DND-41 (cell line): ENCODE results near the gene SPATA4.

Source experiments
- ATAC-seq: fragments of 200-7000 bp; cut with Tn5 transposase; 3 replicates; pipeline ENCODE4 v1.9.1; 2021; ENCODE audit warnings: low read depth; ENCODE audit not compliant: insufficient read depth
- DNase-seq: peaks from one replicate; pipeline ENCODE4 v3.0.0-alpha.2; 2020
- H2AFZ ChIP-seq: 2 replicates; pipeline ENCODE4 v1.6.0; 2012; ENCODE audit warnings: low read depth, low read length
- H3K27ac ChIP-seq: 2 replicates; pipeline ENCODE4 v1.5.1; 2012; ENCODE audit warnings: low read length, inconsistent platforms
- H3K27me3 ChIP-seq: fragments of 200-600 bp; sonication (generic); 2 replicates; pipeline ENCODE4 v1.6.0; 2012; ENCODE audit warnings: low read length, mild to moderate bottlenecking, inconsistent platforms; ENCODE audit not compliant: insufficient read depth, poor library complexity
- H3K36me3 ChIP-seq: 2 replicates; pipeline ENCODE4 v1.5.1; 2012; ENCODE audit warnings: low read length, inconsistent platforms; ENCODE audit not compliant: insufficient read depth
- H3K4me1 ChIP-seq: 2 replicates; pipeline ENCODE4 v1.5.1; 2012; ENCODE audit warnings: mild to moderate bottlenecking, low read length; ENCODE audit not compliant: insufficient read depth
- H3K4me2 ChIP-seq: 2 replicates; pipeline ENCODE4 v1.6.0; 2012; ENCODE audit warnings: mild to moderate bottlenecking, moderate library complexity, low read length, inconsistent platforms; ENCODE audit not compliant: insufficient read depth
- H3K4me3 ChIP-seq, 2 experiments: fragments of 200-600 bp in 1 of 2; shearing (Covaris generic) in 1 of 2; 2 replicates each; pipeline ENCODE4 v1.5.1; 2012 to 2016; ENCODE audit warnings: inconsistent platforms in 2 of 2, low read length in 2 of 2, mild to moderate bottlenecking in 2 of 2, low read depth in 1 of 2, moderate library complexity in 1 of 2
- H3K79me2 ChIP-seq: 2 replicates; pipeline ENCODE4 v1.6.0; 2012; ENCODE audit warnings: low read length, inconsistent platforms; ENCODE audit not compliant: insufficient read depth
- H3K9ac ChIP-seq: 2 replicates; pipeline ENCODE4 v1.6.0; 2012; ENCODE audit warnings: low read depth, mild to moderate bottlenecking, inconsistent platforms, low read length, moderate library complexity
- H3K9me3 ChIP-seq: 2 replicates; pipeline ENCODE4 v1.5.1; 2012; ENCODE audit warnings: low read length, moderate library complexity, mild to moderate bottlenecking, inconsistent platforms; ENCODE audit not compliant: insufficient read depth, severe bottlenecking
- H4K20me1 ChIP-seq: 2 replicates; pipeline ENCODE4 v1.6.0; 2012; ENCODE audit warnings: low read length; ENCODE audit not compliant: insufficient read depth
- EZH2 ChIP-seq: IDR thresholded peaks from 3 replicates; pipeline ENCODE4 v1.6.1; 2012; ENCODE audit warnings: borderline replicate concordance, low read depth, mild to moderate bottlenecking, moderate library complexity, low read length, inconsistent platforms; ENCODE audit not compliant: severe bottlenecking
- TF ChIP-seq, protein P1 (sequence below): IDR thresholded peaks from 2 replicates; pipeline ENCODE4 v1.5.1; 2012; ENCODE audit warnings: borderline replicate concordance, low read length, moderate library complexity, mild to moderate bottlenecking; ENCODE audit not compliant: poor library complexity, severe bottlenecking; ENCODE audit errors: extremely low read depth

The SPATA4 gene

DNA sequence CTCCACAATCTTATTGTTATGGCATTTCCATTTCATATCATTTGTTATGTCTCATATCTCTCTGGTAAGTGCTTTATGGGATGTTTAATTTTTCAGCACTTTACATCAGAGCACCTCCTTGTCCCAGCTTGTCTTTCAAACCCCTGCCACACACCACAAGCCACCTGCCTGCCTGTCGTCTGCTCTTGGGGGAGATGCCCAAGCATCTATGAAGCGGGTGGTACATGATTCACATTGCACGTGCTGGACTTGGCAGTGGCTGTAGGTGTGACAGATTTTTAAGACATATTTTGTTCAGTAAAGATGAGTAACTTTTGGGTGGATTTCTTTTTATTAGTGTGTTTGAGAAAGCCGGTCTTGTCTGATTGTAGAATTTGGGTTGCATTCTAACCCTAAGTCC, 14.2 kb upstream of the SPATA4 start:
- no peak for ATAC-seq
- Histone ChIP-seq H3K9me3 (no peaks in the 10 kb centered on the region), H3K79me2 (no peaks in the 10 kb centered on the region)

DNA sequence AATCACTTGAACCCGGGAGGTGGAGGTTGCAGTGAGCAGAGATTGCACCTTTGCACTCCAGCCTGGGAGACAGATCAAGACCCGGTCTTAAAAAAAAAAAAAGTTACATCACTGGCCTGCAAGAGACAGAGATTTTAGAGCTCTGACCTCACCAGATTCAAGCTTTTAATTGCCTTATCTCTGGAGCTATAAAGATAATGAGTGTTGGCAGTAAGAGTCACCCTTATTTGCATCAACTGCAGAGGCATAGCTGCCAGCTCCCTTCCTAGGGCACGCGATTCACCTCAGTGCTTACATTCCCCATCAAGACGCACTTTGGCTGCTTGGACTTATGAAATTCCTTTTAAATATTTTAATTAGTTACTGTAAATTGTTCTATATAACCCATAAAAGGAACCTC, 12.5 kb upstream of the SPATA4 start:
- DNase-seq = no peak
- Histone ChIP-seq H3K4me1 (no peaks in the 10 kb centered on the region), H4K20me1 (no peaks in the 10 kb centered on the region), H3K4me3 (no peak overlapping the region), H3K36me3 (no peaks in the 10 kb centered on the region), H3K9me3 (no peaks in the 10 kb centered on the region), H3K27me3 (peaks cover 3% of the 10 kb centered on the region), H3K79me2 (no peaks in the 10 kb centered on the region), H3K9ac (no peak overlapping the region), H3K27ac (no peak overlapping the region), H3K4me2 (no peak overlapping the region), H2AFZ (no peak overlapping the region)
- TF ChIP-seq, protein P1, sequence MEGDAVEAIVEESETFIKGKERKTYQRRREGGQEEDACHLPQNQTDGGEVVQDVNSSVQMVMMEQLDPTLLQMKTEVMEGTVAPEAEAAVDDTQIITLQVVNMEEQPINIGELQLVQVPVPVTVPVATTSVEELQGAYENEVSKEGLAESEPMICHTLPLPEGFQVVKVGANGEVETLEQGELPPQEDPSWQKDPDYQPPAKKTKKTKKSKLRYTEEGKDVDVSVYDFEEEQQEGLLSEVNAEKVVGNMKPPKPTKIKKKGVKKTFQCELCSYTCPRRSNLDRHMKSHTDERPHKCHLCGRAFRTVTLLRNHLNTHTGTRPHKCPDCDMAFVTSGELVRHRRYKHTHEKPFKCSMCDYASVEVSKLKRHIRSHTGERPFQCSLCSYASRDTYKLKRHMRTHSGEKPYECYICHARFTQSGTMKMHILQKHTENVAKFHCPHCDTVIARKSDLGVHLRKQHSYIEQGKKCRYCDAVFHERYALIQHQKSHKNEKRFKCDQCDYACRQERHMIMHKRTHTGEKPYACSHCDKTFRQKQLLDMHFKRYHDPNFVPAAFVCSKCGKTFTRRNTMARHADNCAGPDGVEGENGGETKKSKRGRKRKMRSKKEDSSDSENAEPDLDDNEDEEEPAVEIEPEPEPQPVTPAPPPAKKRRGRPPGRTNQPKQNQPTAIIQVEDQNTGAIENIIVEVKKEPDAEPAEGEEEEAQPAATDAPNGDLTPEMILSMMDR = no peak
- TF ChIP-seq EZH2 = no peak
- no peak for ATAC-seq

More for the DNA sequence above, 14.2 kb upstream of the SPATA4 start:
- DNase-seq = no peak
- Histone ChIP-seq H3K27me3 (peaks cover 3% of the 10 kb centered on the region), H3K36me3 (no peaks in the 10 kb centered on the region), H3K4me1 (no peaks in the 10 kb centered on the region), H3K4me2 (no peak overlapping the region), H3K9ac (no peak overlapping the region), H3K27ac (no peak overlapping the region), H4K20me1 (no peaks in the 10 kb centered on the region), H3K4me3 (no peak overlapping the region), H2AFZ (no peak overlapping the region)
- TF ChIP-seq EZH2 = no peak
- TF ChIP-seq, protein P1 = no peak

DNA sequence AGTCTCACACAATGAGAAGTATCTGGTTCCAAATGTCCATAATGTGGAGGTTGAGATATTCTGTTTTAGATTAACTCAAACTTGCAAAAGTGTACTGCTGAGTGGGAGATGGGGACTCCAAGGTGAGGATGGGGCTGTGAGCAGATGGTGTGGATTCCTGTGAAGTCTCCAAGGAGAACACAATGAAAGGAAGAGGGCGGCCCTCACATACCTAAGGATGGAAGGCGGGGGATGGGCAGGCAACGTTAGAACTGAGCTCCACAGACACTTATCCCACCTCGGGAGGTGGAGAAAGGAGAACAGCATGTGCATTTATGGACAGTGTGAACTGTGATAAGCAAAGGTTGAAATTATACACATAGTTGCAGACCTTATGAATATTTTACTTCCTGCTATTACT, 9.9 kb upstream of the SPATA4 start:
- TF ChIP-seq, protein P1 = no peak
- no peak for TF ChIP-seq EZH2
- Histone ChIP-seq H3K79me2 (no peaks in the 10 kb centered on the region), H3K9me3 (no peaks in the 10 kb centered on the region), H3K4me2 (no peak overlapping the region), H3K27me3 (peaks cover 3% of the 10 kb centered on the region), H3K9ac (no peak overlapping the region), H2AFZ (no peak overlapping the region), H3K27ac (no peak overlapping the region), H3K4me3 (no peak overlapping the region), H3K36me3 (no peaks in the 10 kb centered on the region), H3K4me1 (no peaks in the 10 kb centered on the region), H4K20me1 (no peaks in the 10 kb centered on the region)
- DNase-seq (no peak), ATAC-seq (no peak)

DNA sequence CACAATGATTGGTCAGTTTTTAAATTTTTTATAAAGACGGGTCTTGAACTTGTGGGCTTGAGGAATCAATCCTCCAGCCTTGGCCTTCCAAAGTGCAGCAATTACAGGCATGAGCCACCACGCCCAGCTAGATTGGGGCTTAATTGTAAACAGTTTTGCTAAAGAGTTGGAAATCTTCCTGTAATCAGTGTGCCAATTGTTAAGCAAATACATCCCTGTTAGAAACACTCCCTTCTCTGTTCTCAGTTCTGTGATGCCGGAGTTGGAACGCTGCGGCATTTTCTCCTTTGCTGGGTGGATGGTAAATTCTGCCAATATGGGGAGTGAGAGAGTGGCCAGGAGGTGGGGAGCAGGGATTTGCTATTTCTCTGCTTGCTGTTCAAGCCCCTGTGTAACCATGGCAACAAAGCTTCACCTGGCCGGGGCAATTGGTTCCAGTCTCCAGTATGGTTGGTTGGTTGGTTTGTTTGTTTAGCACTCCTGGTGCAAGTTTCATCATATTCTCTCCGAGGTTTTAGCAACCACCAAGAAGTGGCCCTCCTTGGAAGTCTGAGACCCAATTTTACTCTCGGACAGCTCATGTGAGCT, 3.0 kb upstream of the SPATA4 start:
- H3K79me2 ChIP-seq = no peaks in the 10 kb centered on the region
- H3K4me3 ChIP-seq = no peak overlapping the region
- H4K20me1 ChIP-seq = no peaks in the 10 kb centered on the region
- peaks cover 14% of the 10 kb centered on the region for H3K4me1 ChIP-seq
- peaks cover 4% of the 10 kb centered on the region for H3K27me3 ChIP-seq
- H3K9ac ChIP-seq = no peak overlapping the region
- H3K9me3 ChIP-seq = no peaks in the 10 kb centered on the region
- no peak overlapping the region for H3K27ac ChIP-seq
- no peak overlapping the region for H2AFZ ChIP-seq
- DNase-seq = no peak
- no peak for ATAC-seq
- TF ChIP-seq EZH2 = no peak
- TF ChIP-seq, protein P1 = no peak
- no peaks in the 10 kb centered on the region for H3K36me3 ChIP-seq
- H3K4me2 ChIP-seq = no peak overlapping the region
